Right renal cortex interstitium (tissue), 3 donors: ENCODE measurements around the gene BEAN1. TPM values are rescaled to one million over a fixed set of nuclear protein-coding genes. Genes with fewer than 3 reads are reported as not detected.
"Not testable (repeated sequence)": the region's sequence is repeated elsewhere in the genome, so short reads cannot be mapped to it uniquely, and the experiment has no call there.

Source experiments
- DNase-seq, 3 donors: peaks; one replicate each; pipeline ENCODE4 v3.0.0-alpha.2; 2013; ENCODE audit warnings: low read depth in 3 of 3, low spot score in 2 of 3
- polyA plus RNA-seq, 3 donors: library from polyadenylated mRNA; unstranded; fragments of 120-200 nt; gene quantifications; one replicate each; pipeline ENCODE4 v1.2.1, GENCODE V29; 2013; ENCODE audit not compliant: insufficient read length in 3 of 3

BEAN1 gene
- polyA plus RNA-seq, 3 donors = 0.93 to 1.2 (median 0.96) TPM

DNA sequence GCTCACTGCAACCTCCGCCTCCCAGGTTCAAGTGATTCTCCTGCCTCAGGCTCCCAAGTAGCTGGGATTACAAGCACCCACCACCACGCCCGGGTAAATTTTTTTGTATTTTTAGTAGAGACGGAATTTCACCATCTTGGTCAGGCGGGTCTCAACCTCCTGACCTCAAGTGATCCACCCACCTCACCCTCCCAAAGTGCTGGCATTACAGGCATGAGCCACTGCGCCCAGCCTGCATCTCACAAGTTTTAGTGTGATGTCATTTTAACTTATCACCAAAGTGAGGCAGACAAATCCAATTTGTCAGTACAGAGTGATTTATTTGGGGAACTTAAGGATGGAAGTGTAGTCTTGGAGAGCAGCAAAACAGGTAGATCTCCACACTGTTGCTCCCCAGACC is 39.5 kb downstream of the BEAN1 start:
- DNase-seq = not testable (repeated sequence)

- DNase-seq = no peak
These were observed 40.5 kb downstream of the BEAN1 start for GRCh38 chr16:66467611-66468010.

DNA sequence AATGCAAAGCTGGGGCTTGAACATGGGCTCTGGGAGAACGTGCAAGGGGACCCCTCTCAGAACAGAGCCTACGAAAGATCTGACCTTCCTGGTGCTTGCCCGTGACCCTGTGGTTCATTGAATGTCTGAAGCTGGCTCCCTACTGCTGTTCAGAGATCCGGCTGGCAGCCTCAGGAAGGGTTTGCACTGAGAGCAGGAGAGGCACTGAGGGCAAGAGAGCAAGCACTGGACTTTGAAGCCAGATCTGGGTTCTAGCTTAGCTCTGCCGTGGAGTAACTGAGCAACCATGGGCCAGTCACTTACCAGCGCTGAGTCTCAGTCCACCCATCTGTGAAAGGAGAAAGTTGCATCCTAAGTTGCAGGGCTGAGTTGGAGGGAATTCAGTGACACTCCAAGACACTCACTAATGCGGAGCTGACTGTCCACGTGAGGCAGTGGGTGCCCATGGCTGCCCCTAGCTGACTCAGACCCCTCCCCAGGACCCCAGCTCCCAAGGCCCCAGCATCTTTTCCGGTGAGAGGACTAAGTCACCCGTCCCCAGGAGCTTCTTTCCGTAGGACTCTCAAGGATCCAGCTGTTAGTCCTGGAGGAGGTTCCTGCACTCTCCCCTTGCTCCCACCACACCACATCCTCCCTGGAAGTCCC is 41.3 kb downstream of the BEAN1 start:
- DNase-seq = no peak

GRCh38 chr16:66469291-66469946 is 42.3 kb downstream of the BEAN1 start:
- no peak for DNase-seq

DNA sequence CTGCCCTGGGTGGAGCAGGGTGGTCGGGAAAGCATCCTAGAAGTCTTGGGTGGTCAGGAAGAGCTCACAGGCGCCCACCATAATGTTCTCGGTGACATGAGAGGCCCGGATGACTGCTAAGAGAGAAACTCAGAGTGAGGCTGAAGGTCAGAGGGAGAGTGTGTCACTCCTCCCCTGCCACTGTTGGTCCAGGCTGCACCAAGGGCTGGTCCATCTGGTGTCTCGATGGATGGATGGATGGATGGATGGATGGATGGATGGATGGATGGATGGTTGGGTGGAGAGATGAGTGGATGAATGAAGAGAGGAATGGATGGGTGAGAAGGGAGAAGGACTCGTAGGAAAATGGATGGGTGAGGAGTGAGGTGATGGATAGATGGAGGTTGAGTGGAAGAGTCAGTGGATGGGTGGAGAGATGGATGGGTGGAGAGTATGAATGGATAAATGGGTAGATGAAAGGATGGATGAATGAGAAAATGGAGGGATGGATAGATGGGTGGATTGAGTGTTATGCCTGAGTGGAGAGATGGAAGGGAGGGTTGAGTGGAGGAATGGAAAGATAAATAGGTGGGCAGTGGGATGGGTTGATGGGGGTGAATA is 43.0 kb downstream of the BEAN1 start:
- DNase-seq = no peak

- no peak for DNase-seq
These were observed 43.5 kb downstream of the BEAN1 start for GRCh38 chr16:66470556-66470955.

DNA sequence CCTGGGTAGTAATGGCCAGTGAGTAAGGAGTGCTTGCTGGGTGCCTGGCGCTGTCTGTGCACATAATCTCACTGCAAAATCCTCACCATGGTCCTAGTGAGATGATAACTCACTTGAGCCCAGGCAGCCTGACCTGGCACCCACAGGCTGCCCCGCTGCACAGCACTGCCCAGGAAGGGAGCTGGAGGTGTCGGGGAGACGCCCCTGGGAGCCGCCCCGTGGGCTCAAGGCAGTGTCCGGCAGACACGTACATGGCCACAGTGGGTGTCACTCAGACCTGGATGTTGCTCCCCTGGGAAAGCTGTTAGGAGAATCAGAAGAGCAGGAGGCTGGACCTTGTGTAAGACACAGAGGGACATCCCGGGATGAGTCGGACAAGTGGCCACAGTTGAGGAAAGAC is 44.2 kb downstream of the BEAN1 start:
- DNase-seq = no peak

DNA sequence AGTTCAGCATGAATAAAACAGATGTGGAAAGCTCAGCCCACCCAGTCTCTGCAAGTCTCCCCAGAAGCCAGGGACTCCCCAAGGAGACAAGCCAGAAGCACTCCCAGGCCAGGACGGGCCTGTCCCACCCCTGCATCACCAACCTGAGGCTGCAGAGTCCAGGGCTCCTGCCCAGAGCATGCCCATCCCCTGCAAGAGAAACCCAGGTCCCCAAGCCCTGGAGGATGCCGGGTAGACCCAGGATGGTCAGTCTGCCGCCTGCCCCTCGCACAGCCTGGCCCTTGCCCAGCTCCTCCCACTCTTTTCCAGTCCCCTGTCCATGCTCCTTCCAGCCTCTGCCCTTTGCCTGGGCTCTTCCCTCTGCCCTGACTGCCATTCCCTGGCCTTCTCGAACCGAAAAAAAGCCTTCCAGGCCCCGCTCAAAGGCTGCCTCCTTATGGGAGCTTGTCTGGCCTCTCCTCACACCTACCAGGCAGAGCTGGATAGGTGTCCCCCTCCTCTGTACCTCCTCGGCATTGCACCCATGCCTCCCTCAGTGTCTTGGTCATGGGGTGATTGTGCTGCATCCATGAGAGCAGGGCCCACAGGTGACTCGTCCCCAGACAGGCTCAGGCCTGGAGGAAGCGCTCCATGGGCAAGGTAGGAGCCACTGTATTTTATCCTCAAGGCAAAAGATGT is 44.8 kb downstream of the BEAN1 start:
- DNase-seq = no peak

GRCh38 chr16:66473051-66473571 is 46.0 kb downstream of the BEAN1 start:
- DNase-seq = no peak

GRCh38 chr16:66473654-66474519 is 46.8 kb downstream of the BEAN1 start:
- DNase-seq = no peak

GRCh38 chr16:66474750-66475199 is 47.7 kb downstream of the BEAN1 start:
- DNase-seq = no peak

- no peak for DNase-seq
These were observed 48.1 kb downstream of the BEAN1 start for GRCh38 chr16:66475232-66475631.

DNA sequence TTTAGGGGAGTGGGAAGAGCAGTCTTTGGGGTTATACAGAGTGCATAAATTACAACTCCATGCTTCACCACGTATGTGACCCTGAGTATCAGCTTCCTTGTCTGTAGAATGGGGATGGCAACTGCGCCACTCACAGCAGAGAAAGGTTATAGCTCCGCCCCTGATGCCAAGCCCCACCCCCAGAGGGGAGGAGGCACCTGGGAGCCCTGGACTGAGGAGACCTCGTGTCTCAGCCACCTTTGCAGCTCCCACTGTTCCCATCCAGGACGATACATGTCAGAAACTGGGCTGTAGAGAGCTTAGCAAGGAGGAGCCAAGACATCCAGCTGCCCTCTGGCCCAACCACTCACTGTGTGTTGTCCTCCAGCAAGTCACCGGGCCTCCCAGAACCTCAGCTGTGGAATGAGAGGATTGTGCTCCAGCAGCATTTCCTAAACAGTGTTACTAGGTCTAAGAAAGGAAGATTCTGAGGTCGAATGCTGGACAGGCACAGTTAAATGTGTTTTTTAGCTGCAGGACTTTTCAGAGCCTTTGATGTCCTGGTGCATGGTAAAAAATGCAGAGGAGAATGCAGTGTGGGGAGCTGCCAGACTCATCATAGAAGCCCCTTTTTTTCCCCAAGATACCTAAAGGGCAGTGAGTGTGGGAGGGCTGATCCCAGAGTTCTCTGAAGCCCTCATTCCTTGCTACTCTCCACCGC is 49.4 kb downstream of the BEAN1 start:
- DNase-seq = no peak

GRCh38 chr16:66477028-66477515 is 50.0 kb downstream of the BEAN1 start:
- DNase-seq = no peak

DNA sequence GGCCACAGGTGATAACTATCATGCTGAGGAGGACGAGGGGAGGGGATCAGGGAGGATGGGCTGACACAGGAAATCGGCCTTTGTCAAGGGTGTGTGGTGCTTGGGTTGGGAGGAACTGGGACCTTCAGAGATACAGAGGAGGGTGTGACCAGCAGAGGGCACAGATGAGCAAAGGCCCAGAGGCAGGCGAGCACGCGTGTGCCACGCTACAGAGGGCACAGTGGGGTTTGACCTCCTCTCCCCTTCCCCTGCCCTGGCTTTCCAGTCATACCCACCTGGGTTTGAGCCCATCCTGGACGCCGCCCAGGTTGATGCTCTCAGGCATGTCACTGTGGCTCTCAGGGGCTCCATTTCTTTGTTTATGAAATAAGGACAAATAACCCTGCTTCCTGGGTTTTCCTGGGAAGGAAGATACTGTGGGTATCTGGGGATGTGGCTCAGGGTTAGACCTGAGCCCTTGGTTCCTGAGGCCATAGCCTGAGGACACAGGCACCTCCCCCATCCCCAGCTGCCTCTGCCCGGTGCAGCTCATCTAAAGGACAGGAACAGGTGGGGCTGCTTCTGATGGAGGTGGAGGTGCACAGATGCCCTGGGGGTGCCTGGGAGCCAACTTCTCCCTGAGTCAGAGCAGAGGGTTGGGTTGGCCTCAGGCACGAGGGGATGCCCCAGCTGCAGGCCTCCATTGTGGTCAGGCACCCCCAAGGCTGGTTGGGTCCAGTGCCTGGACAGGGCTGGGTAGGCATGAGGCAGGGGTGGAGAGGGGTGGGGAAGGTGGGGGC is 51.8 kb downstream of the BEAN1 start:
- DNase-seq = no peak

DNA sequence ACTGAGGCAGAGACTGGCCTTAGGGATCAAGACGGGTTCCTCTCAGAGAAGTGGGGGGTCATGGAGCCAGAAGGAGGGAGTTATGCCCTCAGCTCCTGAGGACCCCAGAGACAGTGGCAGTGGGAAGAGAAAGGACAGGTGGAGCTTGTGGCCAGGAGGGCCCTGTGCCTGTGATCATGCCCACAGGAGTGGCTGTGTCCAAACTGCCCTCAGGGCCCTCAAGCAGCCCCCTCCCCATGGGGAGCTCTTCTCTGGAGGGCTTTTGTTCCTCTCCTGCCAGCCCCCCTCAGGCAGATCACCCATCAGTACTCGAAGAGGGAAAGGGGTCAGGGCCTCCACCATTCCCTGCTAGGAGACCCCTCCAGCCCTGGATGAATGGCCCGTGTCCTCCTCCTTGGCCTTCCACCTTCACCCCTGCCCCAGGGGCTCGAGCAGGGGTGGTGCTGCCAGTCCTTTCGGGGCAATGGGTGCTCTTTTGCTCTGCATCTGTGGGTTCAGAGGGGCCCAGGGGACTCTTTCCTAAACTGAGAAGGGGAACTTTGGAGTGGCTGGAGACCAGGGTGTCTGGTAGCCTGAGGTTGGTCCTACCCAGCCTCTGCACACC is 52.7 kb downstream of the BEAN1 start:
- DNase-seq = no peak

GRCh38 chr16:66480265-66481080 is 53.4 kb downstream of the BEAN1 start:
- no peak for DNase-seq
